D721Med (cell line): ENCODE data around the gene HEXIM1.

ENCODE experiments used
- DNase-seq: peaks from one replicate; pipeline ENCODE4 v3.0.0; 2011; ENCODE audit warnings: low spot score; ENCODE audit not compliant: insufficient read length
- FAIRE-seq: peaks from 2 replicates; lab custom pipeline; 2011; peaks lifted over from hg19 to GRCh38; lab: Jason Lieb, UNC
- CTCF ChIP-seq: IDR thresholded peaks from 2 replicates; pipeline ENCODE4 v1.5.1; 2012; ENCODE audit warnings: mild to moderate bottlenecking, control low read depth; ENCODE audit not compliant: insufficient read depth; ENCODE audit errors: missing control alignments

Gene HEXIM1

DNA sequence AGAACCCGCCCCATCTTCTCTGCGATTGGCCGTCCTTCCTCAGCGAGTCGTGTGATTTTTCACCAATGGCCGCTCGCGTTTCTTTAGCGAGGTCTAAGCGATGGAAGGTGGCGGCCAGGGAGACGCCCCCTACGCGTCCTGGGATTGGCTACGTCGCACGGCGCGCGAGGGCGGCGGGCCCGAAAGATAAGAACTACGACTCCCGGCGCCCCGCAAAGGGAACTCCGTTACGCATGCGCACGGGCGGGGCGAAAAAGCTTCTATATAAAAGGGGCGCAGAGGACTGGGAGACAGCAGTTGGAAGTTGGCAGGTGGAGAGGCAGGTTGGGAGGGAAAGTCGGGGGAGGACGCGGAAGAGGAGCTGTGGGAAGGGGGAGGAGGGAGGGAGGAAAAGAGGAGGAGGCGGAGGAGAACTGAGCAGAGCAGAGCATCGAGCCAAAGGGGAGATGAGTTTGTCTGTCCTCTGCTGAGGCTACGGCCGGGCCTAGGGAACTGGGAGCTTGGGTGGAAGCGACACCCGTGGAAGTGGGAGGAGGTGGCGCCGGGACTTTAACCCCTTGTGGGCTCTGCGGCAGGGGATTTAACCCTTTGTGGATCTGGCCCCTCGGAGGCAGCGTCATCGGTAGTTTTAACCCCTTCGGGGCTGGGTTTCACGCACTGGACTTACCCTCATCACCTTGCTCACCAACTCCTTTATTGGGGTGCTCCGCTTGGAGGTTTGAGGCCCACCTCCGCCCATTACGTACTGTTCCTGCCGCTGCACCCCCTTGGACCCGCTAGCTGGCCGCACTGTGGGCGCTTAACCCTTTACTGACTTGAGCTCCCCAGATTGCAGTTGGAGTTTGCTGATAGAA lies at the start of gene HEXIM1:
HEXIM1 (plus strand) TSS at position 293 of the 854 bp plus-strand sequence. CDS start 716 bp downstream, outside the sequence.
- TF ChIP-seq CTCF = no peak
- DNase-seq = peak; percentile 66
- FAIRE-seq = no peak

DNA sequence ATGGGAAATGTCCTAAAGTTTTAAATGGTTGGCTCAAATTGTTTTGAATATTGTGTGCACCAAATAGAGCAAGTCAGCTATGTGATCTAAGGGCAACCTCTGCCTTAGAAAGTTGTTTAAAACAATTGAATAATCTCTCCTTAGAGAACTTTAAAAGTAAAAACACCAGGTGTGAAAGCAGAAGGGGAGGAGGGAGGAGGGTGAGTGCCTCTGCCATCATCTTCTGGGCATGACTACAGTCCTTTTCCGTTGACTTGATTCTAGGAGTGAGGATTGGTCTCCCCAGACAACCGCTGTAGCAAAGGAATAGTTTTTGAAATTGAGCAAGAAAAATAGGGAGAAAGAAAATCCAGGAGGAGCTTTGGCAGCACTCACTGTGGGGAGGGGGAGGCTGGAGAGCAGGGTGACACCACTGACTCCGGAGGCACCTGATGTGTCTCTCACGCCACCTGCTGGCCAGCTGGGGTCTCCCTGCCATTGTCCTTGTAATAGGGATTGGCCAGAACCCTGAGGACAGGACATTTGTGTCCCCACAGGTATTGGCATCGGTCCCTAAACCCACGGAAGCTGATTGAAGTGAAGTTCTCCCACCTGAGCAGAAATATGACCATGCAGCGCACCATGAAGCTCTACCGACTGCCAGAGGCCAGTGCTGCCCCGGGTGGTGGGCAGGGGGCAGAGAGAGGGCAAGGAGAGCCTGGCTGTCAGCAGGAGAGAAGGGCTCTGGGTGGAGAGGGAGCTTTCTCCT lies 49.2 kb upstream of the HEXIM1 start:
- TF ChIP-seq CTCF = peak; percentile 98
- FAIRE-seq = no peak
- DNase-seq = peak; percentile 98

DNA sequence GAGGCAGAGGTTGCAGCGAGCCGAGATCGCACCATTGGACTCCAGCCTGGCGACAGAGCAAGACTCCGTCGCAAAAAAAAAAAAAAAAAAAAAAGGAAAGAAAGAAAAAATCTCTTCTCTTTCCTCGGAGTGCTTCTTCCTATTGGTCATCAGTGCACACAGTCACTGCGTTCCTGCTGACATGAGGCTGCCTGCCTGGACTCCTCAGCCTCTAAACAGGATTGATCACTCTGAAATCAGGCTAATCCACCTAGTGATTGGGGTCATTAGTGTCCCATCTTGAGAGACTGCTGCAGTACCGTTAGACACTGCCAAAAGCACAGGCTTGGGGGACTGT lies 46.8 kb upstream of the HEXIM1 start:
- TF ChIP-seq CTCF = no peak
- DNase-seq = no peak
- FAIRE-seq = no peak

- DNase-seq = no peak
- TF ChIP-seq CTCF = no peak
- no peak for FAIRE-seq
Measured at GRCh38 chr17:45101883-45102811, 46.1 kb upstream of the HEXIM1 start.

- no peak for TF ChIP-seq CTCF
Measured at GRCh38 chr17:45102856-45103255, 45.4 kb upstream of the HEXIM1 start.

GRCh38 chr17:45103269-45103795 lies 44.9 kb upstream of the HEXIM1 start:
- no peak for TF ChIP-seq CTCF
- FAIRE-seq (no peak), DNase-seq (no peak)

More at GRCh38 chr17:45102856-45103255, 45.4 kb upstream of the HEXIM1 start:
- DNase-seq (no peak), FAIRE-seq (no peak)
